Midbrain (tissue), 1 donor: ENCODE results near the gene NPB.
A peak's percentile ranks its signal among the peaks of the same experiment; 100 is the strongest.

Experiments
- DNase-seq: peaks from one replicate; lab custom pipeline; 2025; lab: John Stamatoyannopoulos, UW

NPB gene

DNA sequence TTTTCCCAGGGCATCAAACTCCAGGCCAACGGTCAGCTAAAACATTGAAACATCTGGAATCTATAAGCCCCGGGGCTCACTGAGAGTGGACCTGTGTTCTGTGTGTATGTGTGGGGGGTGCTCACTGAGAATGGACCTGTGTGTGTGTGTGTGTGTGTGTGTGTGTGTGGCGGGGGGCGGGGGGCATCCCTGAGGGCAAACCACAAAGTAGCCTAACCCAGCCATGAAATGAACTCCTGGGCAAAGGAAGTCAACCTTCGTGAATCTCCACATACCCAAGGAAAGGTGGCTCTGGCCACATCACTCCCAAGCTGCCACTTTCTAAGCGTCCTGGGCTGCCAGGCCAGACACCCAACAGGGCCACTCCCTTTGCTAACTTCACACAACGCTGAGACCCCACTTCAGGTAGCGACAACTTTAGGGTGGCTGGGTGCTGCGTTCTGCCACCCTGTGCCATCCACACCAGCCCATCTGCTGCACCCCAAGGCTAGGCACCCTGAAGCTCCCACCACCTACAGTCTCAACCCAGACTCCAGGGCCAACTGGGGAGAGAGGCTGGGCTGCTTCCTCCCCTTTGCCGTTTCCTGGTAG lies 23.9 kb downstream of the NPB start:
- no peak for DNase-seq

GRCh38 chr17:81926451-81927151 lies 24.6 kb downstream of the NPB start:
- peak; percentile 48 for DNase-seq

- DNase-seq = no peak
Measured at GRCh38 chr17:81927152-81927652, 25.2 kb downstream of the NPB start.

- peak; percentile 95 for DNase-seq
Measured at GRCh38 chr17:81927653-81928543, 25.9 kb downstream of the NPB start, which contains the start of gene MAFG. TSS of gene MAFG (minus strand) at chr17:81927735. CDS start at chr17:81923185, 4,550 bp downstream.

DNA sequence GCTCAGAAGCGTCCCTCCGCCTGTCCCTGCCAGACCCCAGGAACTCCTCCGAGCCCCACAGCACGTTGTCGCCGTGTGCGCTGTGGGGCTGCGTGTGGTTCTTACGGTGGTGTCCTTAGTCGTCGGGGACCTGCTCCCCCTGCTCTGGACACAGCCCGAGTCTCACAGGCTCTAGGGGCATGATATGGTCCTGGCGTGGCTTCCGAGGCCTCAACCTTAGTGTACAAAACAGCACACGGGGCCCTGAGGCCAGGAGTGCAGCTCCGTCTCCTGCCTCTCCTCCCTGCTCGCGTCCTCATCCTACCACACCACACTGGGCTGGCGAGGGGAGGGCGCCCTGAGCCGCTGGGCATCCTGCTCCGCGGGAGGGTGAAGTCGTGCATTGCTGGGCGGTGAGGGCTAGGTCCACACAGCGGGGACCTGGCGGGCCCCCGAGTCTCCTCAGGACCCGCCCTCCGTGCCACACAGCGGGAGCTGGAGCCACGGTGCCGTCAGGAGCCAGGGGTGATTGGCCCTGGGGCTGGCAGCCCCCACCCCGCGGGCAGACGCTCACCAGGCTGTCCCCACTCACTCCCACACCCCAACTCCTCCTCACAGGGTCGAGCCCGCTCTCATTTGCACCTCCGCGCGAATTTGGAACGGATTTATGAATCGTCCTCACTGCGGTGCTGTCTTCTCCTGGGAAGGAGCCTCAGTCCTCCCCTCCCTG lies 26.7 kb downstream of the NPB start:
- DNase-seq = no peak

DNA sequence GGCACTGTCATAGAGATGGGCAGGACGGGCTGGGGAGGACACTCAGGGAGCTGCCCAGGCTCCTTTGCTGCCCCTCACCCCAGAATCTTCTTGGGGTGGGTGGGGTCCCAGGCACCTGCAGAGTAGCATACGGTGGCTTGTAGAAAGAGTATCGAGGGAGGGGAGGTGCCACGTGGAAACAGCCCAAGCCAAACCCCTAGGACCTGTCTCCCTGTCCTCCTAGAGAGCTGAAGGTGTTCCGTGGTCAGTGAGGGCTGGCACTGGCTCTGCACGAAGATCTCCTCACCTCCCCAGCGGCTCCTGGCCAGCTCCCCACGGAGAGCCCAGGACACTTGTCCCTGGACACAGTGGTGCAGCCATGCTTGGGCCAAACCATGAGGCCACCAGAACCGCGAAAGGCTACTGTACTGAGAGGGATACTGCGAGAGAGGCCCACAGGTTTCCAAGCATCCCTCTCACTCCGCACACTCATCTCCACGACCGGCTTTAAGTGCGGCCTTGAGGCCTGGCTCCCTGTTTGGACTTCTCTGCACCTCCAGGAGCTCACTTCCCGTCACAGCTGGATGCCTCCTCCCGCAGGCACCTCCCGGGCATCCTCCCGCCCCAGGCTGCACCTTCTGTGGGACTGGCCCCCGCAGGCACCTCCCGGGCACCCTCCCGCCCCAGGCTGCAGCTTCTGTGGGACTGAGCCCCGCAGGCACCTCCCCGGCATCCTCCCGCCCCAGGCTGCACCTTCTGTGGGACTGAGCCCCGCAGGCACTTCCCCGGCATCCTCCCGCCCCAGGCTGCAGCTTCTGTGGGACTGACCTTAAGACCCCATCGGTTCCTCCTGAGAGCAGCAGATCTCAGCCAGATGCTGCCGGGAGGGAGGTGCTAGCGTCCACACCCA lies 27.5 kb downstream of the NPB start:
- no peak for DNase-seq

DNA sequence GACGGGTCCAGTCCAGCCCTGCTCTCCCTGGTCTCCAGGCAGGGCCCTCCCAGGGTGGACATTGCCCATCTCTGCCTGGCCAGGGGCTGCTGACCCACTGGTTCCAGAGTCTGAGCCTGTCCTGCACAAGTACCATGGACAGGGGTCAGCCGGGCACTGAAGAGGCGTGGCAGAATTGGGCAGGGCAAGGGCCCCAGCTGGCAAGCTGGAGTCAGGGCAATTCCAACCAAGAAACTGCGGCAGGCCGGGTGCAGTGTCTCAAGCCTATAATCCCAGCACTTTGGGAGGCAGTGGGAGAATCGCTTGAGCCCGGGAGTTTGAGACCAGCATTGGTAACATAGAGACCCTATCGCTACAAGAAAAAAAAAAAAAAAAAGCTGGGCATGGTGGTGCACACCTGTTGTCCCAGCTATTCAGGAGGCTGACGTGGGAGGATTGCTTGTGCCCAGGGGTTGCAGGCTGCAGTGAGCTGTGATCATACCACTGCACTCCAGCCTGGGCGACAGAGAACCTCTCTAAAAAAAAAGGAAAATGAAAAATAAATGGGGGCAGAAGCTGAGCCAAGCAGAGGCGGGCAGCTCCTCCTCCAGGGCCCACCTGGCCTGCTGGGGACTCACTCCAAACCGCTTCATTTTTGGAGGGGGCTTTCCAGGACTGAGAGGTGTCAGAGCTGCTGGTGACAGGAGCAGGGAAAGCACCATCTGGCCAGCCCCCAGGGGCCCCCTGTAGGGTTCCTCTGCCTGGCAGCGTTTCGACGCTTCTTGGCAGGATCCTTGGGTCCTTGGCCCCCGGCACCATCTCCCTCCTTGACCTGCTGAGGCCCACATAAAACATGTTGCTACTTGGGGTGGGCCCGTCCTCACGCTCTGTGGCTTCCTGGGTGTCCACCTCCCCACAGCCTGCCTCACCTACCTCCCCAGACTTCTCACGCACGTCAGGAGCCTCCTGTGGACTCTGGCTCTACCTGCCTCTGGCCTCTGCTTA lies 28.4 kb downstream of the NPB start:
- DNase-seq = no peak

GRCh38 chr17:81931189-81931556 lies 29.1 kb downstream of the NPB start:
- DNase-seq = no peak

- no peak for DNase-seq
Measured at GRCh38 chr17:81931557-81932332, 29.7 kb downstream of the NPB start.

DNA sequence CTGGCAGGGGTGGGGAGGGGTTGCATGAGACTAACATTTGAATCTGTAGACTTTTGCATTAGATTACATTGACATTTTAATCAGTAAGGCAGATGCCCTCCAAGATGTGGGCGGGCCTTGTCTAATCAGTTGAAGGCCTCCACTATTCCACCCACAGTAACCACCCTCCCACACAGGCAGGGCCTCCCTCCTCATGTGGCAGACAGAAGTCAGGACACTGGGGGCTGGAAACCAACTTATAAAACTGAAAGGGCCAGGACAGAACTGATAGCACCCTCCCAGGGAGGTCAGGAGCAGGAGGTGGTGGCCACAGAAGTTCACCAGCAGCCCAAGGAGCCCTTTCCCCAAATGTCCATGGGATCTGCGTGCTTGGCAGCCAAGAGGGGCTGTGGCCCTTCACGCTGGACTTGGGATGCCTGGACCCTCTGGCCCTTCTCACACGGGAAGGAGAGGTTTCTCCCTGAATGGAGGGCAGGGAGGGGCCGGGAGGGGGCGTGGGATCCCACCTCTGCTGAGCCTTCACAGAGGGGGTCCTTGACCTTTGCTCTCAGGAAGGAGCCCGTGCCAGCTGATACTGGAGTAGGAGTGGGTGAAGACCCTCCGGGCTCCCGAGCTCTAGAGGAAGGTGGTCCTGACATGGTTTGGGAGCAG lies 30.4 kb downstream of the NPB start:
- no peak for DNase-seq

- DNase-seq = no peak
Measured at GRCh38 chr17:81933178-81933699, 31.2 kb downstream of the NPB start.

GRCh38 chr17:81934098-81934757 lies 32.2 kb downstream of the NPB start:
- DNase-seq = no peak

GRCh38 chr17:81934850-81935708 lies 33.0 kb downstream of the NPB start:
- no peak for DNase-seq

DNA sequence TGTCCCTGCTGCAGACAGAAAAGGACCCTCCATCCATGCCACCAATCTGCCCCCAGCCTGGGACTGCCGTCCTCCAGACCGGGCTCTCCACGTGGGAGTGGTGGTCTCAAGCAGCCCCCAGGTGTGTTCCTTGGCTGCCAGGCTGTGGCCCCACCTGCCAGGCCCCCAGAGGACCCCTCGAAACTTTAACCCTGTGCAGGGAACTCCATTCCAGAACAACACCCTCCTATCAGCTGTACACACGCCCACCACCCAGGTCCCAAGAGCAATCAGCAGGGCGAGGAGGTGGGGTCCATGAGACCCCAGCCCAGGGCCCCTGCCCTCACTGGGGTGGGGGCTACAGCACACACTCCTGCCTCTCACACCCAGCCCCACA lies 33.7 kb downstream of the NPB start:
- DNase-seq = no peak

- no peak for DNase-seq
Measured at GRCh38 chr17:81939218-81939617, 37.2 kb downstream of the NPB start.

DNA sequence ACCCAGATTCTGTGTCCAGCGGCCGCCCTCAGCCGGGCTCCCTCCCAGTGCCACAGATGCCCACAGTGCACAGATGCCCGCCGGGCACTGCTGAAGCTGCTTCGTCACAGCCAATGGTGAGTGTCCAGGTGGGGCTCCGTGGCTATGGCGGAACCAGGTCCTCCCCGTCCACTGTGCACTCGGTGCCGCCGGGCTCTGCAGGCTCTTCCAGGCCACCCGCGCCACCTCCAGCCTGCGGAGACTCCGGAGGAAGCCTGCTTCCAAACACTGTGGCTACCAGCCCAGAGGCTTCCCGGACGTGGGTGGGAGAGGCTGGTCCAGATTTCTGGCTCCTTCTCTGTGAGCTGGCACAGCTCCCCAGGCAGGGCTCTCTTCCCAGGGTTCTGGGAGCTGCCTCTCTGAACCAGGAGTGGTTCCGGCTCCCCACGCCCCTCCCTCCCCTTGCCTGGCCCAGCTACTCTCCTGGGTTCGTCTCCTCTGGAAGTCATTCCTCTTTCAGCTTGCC lies 37.9 kb downstream of the NPB start:
- peak; percentile 56 for DNase-seq
